ENCODE data around the gene KNTC1. TPM values are rescaled to one million over a fixed set of nuclear protein-coding genes. Genes with fewer than 3 reads are reported as not detected.
A peak's percentile ranks its signal among the peaks of the same experiment; 100 is the strongest.

Gene KNTC1
- total RNA-seq, 4 donors from 2014 or later, result 21.3 to 80.0 (median 28.2) TPM

GRCh38 chr12:122499991-122500684, 26.9 kb upstream of the KNTC1 start:
- peak overlapping the region; percentile 95 to 99 (median 99) for H3K27ac ChIP-seq
- TF ChIP-seq CTCF (IDR thresholded peaks at IDR 0.05) (no peak), POLR2A (IDR thresholded peaks at IDR 0.05) (no peak)
- peaks cover 0 to 23% (median 4%) of the 10 kb centered on the region in 4 donors for H3K4me1 ChIP-seq
- DNase-seq, result peak; percentile 40 to 81 (median 72)
- peak overlapping the region; percentile 81 to 94 (median 86) for H3K4me3 ChIP-seq
- peaks cover 0 to 38% (median 0%) of the 10 kb centered on the region in 3 donors for H3K36me3 ChIP-seq
- H3K9me3 ChIP-seq, result no peaks in the 10 kb centered on the region
- H3K27me3 ChIP-seq, result no peaks in the 10 kb centered on the region

DNA sequence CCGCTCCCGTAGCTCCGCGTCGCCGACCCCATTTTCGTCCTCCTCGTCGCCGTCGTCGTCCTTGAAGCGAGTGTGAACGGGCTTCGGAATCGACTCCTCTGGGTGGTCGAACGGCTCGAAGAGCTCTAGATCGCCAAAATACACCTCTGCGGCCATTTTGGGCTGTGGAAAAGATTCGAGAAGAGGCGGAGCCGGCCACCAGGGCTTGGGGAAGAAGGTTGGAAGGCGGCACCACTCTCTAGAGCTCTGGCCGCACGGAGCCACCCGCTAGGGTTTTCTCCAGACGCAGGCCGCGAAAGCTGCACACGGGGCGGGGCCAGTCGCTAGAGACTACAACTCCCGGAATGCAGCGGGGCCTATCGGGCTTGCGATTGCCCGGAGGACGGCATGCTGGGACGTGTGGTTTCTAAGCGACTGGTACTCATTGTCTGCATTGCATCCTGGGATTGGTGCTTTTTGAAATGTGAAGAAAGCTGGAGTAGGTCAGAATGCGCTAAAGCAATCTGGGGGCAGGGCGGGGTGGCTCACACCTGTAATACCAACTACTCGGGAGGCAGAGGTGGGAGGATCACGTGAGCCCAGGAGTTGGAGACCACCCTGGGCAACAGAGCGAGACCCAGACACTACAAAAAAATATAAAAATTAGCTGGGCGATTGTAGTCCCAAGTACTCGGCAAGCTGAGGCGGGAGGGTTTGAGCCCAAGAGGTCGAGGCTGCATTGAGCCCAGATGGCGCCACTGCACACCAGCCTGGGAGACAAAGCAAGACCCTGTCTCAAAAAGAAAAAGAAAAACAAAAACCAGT, 26.2 kb upstream of the KNTC1 start, which contains the start of gene ZCCHC8:
Gene ZCCHC8 (minus strand): TSS at position 248 of the 804 bp plus-strand sequence. CDS start 92 bp downstream, at position 156.
- DNase-seq, result peak; percentile 97 to 99 (median 98)
- peak in 5 of 6 experiments; percentile 2 to 49 (median 37) for TF ChIP-seq CTCF (IDR thresholded peaks at IDR 0.05)
- TF ChIP-seq POLR2A (IDR thresholded peaks at IDR 0.05), result peak; percentile 97 to 98

GRCh38 chr12:122501489-122501989, 25.5 kb upstream of the KNTC1 start:
- TF ChIP-seq CTCF (IDR thresholded peaks at IDR 0.05) (no peak), POLR2A (IDR thresholded peaks at IDR 0.05) (no peak)
- Histone ChIP-seq H3K4me3 (peak overlapping the region in 3 of 4 donors; percentile 81 to 94 (median 81)), H3K9me3 (no peaks in the 10 kb centered on the region), H3K27me3 (no peaks in the 10 kb centered on the region), H3K36me3 (peaks cover 0 to 46% (median 0%) of the 10 kb centered on the region in 3 donors), H3K27ac (peak overlapping the region in 3 of 4 donors; percentile 95 to 99 (median 99)), H3K4me1 (peaks cover 0 to 23% (median 4%) of the 10 kb centered on the region in 4 donors)
- DNase-seq, result no peak

More for the DNA sequence above, 26.2 kb upstream of the KNTC1 start, which contains the start of gene ZCCHC8:
- peak within 1 kb of the TSS; percentile 81 to 94 (median 86) for H3K4me3 ChIP-seq
- no peaks in the 10 kb centered on the region for H3K27me3 ChIP-seq
- peak within 1 kb of the TSS; percentile 95 to 99 (median 99) for H3K27ac ChIP-seq
- H3K36me3 ChIP-seq, result peaks cover 0 to 44% (median 0%) of the 10 kb centered on the region in 3 donors
- H3K4me1 ChIP-seq, result peaks cover 0 to 23% (median 4%) of the 10 kb centered on the region in 4 donors
- H3K9me3 ChIP-seq, result no peaks in the 10 kb centered on the region

GRCh38 chr12:122503147-122503751, 23.8 kb upstream of the KNTC1 start:
- no peaks in the 10 kb centered on the region for H3K9me3 ChIP-seq
- DNase-seq, result no peak
- H3K36me3 ChIP-seq, result peaks cover 0 to 57% (median 0%) of the 10 kb centered on the region in 3 donors
- H3K4me3 ChIP-seq, result no peak overlapping the region
- peak overlapping the region in 1 of 4 donors; percentile 95 for H3K27ac ChIP-seq
- peaks cover 0 to 19% (median 4%) of the 10 kb centered on the region in 4 donors for H3K4me1 ChIP-seq
- no peak for TF ChIP-seq POLR2A (IDR thresholded peaks at IDR 0.05)
- TF ChIP-seq CTCF (IDR thresholded peaks at IDR 0.05), result no peak
- H3K27me3 ChIP-seq, result no peaks in the 10 kb centered on the region
